DLD1 (cell line): ENCODE measurements around the gene MRPL4.

Source experiments
- in situ Hi-C: cut with HindIII; loops from 2 replicates; pipeline ENCODE4 v1.10.0; 2017; ENCODE audit warnings: low sequenced_read_pairs

Gene MRPL4

DNA sequence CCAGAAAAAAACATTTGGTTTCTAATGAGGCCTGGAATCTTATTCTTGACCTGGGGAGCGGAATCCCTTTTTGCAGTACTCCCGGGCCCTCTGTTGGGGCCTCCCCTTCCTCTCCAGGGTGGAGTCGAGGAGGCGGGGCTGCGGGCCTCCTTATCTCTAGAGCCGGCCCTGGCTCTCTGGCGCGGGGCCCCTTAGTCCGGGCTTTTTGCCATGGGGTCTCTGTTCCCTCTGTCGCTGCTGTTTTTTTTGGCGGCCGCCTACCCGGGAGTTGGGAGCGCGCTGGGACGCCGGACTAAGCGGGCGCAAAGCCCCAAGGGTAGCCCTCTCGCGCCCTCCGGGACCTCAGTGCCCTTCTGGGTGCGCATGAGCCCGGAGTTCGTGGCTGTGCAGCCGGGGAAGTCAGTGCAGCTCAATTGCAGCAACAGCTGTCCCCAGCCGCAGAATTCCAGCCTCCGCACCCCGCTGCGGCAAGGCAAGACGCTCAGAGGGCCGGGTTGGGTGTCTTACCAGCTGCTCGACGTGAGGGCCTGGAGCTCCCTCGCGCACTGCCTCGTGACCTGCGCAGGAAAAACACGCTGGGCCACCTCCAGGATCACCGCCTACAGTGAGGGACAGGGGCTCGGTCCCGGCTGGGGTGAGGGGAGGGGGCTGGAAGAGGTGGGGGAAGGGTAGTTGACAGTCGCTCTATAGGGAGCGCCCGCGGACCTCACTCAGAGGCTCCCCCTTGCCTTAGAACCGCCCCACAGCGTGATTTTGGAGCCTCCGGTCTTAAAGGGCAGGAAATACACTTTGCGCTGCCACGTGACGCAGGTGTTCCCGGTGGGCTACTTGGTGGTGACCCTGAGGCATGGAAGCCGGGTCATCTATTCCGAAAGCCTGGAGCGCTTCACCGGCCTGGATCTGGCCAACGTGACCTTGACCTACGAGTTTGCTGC is 35.1 kb downstream of the MRPL4 start, which contains the start of gene ICAM4:
Gene ICAM4, plus strand, starts transcription at position 153 of the 935 bp plus-strand sequence. Its CDS starts 58 bp downstream, at position 211.
- in situ Hi-C loops: no loop called here

DNA sequence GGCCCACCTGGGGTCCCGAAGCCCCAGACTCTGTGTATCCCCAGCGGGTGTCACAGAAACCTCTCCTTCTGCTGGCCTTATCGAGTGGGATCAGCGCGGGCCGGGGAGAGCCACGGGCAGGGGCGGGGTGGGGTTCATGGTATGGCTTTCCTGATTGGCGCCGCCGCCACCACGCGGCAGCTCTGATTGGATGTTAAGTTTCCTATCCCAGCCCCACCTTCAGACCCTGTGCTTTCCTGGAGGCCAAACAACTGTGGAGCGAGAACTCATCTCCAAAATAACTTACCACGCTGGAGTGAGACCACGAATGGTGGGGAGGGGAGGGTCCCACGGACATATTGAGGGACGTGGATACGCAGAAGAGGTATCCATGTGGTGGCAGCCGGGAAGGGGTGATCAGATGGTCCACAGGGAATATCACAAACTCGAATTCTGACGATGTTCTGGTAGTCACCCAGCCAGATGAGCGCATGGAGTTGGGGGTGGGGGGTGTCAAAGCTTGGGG is 36.7 kb downstream of the MRPL4 start:
- in situ Hi-C loops: no loop called here

DNA sequence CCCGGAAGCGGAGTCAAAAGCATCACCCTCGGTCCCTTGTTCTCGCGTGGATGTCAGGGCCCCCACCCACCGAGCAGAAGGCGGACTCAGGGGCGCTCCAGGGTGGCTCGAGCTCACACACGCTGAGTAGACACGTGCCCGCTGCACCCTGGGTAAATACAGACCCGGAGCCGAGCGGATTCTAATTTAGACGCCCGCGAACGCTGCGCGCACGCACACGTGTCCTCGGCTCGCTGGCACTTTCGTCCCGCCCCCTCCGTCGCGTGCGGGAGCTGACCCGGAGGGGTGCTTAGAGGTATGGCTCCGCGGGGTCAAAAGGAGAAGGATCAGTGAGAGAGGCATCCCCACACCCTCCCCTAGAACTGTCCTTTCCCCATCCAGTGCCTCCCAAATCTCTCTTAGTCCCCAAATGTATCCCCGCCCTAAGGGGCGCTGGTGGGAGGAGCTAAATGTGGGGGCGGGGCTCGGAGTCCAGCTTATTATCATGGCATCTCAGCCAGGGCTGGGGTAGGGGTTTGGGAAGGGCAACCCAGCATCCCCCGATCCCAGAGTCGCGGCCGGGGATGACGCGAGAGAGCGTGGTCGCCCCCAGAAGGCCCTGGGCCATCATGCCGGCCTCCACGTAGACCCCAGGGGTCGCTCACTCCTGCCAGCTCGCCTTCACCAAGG is 37.3 kb downstream of the MRPL4 start:
- in situ Hi-C loops: no loop called here

DNA sequence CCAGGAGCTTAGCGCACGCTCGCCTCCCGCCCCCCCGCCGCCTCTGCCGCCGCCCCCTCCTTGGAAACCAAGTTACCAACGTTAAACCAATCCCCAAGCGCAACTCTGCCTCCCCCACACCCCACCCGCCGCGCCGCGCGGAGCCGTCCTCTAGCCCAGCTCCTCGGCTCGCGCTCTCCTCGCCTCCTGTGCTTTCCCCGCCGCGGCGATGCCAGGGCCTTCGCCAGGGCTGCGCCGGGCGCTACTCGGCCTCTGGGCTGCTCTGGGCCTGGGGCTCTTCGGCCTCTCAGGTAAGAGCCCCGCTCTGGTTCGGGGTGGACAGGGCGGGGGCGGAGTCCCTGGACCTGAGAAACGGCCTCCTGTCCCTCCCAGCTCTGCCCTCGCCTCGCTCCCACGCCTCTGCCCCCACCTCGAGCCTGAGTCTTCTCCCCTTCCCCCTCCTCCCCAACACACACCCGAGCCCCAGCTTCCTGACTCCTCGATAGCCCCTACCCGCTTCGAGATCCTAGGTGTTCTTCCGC is 37.9 kb downstream of the MRPL4 start, which contains the start of gene ICAM5:
Gene ICAM5, plus strand, starts transcription at position 117 of the 521 bp plus-strand sequence. Its CDS starts 92 bp downstream, at position 209.
- in situ Hi-C loops: no loop called here

DNA sequence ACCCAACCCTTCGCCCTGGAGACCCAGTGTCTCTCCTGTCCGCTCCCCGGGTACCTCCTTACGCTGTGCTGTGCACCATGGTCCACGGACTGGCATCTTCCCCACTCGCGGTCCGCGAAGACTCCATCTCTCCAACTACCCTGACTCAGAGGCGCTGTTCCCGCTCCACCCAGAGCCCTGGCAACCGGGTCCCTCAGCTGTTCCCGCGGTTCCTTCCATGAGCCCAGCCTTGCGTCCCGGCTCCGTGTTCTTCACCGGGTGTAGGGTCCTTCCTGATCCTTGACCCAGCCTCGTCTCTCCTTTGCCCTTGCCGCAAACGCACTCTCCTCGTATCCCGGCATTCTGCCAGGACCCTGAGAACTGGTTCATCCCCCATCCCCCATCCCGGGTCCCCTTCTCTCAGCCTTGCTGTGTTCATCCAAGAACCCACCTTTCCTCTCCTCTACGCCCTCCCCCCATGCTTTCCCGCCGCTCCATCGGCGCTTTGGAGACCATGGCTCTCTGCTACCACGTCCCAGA is 38.4 kb downstream of the MRPL4 start:
- in situ Hi-C loops: no loop called here

DNA sequence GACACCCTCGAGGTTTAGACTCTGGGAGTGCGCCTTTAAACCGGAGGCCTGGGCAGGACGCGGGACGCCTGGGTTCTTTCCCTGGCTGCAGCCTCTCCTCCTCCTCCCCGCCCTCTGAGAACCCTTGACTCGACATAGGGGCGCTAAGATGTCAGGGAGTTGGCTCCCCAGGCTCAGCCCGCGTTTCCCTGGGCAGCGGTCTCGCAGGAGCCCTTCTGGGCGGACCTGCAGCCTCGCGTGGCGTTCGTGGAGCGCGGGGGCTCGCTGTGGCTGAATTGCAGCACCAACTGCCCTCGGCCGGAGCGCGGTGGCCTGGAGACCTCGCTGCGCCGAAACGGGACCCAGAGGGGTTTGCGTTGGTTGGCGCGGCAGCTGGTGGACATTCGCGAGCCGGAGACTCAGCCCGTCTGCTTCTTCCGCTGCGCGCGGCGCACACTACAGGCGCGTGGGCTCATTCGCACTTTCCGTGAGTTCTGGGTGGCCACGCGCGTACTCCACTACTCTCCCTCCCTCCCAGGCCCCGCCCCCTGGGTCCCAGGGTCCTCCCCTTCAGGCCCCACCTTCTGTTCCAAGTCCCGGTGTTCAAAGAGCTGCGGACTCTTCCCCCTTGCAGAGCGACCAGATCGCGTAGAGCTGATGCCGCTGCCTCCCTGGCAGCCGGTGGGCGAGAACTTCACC is 39.0 kb downstream of the MRPL4 start:
- in situ Hi-C loops: no loop called here

DNA sequence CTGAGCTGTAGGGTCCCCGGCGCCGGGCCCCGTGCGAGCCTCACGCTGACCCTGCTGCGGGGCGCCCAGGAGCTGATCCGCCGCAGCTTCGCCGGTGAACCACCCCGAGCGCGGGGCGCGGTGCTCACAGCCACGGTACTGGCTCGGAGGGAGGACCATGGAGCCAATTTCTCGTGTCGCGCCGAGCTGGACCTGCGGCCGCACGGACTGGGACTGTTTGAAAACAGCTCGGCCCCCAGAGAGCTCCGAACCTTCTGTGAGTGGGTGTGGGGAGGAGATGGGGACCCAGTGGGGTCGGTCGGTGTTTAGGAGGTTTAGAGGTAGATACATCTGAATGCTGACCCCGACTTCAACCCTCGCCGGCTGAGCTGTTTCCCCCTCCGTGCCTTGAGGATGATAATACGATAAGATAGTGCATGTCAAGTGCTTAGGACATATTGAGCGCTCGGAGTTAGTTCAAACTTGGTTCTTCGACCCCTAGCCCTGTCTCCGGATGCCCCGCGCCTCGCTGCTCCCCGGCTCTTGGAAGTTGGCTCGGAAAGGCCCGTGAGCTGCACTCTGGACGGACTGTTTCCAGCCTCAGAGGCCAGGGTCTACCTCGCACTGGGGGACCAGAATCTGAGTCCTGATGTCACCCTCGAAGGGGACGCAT is 39.7 kb downstream of the MRPL4 start:
- in situ Hi-C loops: no loop called here

DNA sequence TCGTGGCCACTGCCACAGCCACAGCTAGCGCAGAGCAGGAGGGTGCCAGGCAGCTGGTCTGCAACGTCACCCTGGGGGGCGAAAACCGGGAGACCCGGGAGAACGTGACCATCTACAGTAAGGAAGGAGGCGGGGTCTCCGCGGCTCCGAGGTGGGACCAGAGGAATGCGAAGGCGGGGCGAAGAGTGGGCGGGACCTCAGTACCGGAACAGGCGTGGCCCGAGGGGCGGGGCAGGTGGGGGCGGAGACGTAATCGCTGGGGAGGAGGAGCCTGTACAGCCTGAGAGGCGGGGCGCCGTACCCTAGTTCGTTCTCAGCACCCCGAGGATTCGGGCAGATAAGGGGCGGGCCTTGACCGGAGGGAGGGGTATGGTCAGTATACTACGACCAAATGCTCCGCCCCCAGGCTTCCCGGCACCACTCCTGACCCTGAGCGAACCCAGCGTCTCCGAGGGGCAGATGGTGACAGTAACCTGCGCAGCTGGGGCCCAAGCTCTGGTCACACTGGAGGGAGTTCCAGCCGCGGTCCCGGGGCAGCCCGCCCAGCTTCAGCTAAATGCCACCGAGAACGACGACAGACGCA is 40.3 kb downstream of the MRPL4 start:
- in situ Hi-C loops: no loop called here

DNA sequence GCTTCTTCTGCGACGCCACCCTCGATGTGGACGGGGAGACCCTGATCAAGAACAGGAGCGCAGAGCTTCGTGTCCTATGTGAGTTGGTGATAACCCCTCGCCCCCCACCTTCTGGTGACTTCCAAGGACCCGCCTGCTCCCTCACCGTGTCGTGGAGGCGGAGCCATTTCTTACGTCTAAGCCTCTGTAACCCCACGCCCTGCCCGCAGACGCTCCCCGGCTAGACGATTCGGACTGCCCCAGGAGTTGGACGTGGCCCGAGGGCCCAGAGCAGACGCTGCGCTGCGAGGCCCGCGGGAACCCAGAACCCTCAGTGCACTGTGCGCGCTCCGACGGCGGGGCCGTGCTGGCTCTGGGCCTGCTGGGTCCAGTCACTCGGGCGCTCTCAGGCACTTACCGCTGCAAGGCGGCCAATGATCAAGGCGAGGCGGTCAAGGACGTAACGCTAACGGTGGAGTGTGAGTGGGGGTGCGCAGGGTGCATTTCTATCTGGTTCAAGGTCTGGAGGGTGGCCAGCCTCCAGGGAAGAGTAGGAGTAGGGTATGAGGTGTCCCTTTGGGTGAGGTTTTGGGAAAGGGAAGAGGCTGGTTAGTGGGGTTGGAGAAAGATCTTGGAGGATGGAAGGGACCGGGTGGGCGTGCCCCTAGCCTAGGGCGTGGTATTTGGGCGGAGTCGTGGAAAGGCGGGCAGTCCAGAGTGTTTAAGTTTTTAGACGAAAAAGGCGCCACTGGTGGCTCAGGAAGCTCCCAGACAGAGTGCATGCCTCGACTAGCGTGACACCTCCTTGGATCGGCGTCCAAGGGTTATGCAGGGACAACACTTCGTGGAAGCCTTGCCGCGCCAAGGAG is 41.0 kb downstream of the MRPL4 start:
- in situ Hi-C loops: no loop called here

DNA sequence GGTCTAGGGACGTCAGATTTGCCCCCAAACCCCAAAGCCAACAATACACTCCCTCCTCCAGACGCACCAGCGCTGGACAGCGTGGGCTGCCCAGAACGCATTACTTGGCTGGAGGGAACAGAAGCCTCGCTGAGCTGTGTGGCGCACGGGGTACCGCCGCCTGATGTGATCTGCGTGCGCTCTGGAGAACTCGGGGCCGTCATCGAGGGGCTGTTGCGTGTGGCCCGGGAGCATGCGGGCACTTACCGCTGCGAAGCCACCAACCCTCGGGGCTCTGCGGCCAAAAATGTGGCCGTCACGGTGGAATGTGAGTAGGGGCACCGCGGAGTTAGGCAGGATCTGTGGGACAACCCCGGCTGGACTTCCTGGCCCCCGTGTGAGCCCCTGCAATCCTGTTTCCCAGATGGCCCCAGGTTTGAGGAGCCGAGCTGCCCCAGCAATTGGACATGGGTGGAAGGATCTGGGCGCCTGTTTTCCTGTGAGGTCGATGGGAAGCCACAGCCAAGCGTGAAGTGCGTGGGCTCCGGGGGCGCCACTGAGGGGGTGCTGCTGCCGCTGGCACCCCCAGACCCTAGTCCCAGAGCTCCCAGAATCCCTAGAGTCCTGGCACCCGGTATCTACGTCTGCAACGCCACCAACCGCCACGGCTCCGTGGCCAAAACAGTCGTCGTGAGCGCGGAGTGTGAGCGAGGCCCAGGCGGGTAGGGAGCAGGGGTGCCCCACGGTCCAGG is 41.8 kb downstream of the MRPL4 start:
- in situ Hi-C loops: no loop called here

DNA sequence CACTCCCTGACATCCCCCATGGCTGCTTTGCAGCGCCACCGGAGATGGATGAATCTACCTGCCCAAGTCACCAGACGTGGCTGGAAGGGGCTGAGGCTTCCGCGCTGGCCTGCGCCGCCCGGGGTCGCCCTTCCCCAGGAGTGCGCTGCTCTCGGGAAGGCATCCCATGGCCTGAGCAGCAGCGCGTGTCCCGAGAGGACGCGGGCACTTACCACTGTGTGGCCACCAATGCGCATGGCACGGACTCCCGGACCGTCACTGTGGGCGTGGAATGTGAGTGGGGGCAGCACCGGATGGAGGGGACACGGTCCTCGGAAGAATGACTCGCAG is 42.3 kb downstream of the MRPL4 start:
- in situ Hi-C loops: no loop called here

DNA sequence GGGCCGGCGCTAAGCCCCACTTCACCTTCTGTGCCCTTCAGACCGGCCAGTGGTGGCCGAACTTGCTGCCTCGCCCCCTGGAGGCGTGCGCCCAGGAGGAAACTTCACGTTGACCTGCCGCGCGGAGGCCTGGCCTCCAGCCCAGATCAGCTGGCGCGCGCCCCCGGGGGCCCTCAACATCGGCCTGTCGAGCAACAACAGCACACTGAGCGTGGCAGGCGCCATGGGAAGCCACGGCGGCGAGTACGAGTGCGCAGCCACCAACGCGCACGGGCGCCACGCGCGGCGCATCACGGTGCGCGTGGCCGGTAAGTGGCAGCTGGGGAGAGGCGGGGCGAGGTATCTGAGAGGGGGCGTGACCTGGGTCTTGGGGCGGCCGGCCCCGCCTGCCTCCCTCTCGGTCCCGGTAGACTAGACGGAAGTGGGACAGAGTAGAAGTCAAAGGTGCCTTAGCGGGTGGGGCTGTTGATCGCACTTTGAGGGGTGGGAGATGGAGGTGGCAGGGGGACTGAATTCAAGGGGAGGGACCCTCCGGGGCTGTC is 43.4 kb downstream of the MRPL4 start:
- in situ Hi-C loops: no loop called here

DNA sequence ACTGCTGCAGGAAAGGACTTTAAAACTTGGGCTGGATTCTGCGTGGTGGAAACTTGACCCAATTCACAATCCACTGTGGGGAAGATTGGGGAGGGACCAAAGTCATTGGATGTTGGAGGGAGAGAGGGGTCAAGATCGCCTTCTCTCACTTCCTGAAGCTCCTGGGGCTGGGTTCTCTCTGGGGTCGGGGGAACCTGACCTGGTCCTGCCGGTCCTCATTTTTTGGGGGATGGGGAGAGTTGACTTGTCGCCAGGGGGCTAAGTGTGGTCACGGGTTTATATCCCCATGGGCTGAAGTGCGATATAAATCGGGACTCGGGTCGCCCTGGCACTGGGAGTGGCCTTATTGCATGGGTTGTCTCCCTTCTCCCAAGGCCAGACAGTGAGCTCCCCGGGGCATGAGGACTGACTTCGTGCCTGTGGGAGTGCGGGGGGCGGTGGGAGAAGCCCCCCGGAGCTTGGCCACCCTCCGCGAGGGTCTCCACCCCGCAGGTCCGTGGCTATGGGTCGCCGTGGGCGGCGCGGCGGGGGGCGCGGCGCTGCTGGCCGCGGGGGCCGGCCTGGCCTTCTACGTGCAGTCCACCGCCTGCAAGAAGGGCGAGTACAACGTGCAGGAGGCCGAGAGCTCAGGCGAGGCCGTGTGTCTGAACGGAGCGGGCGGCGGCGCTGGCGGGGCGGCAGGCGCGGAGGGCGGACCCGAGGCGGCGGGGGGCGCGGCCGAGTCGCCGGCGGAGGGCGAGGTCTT is 44.0 kb downstream of the MRPL4 start:
- in situ Hi-C loops: no loop called here

DNA sequence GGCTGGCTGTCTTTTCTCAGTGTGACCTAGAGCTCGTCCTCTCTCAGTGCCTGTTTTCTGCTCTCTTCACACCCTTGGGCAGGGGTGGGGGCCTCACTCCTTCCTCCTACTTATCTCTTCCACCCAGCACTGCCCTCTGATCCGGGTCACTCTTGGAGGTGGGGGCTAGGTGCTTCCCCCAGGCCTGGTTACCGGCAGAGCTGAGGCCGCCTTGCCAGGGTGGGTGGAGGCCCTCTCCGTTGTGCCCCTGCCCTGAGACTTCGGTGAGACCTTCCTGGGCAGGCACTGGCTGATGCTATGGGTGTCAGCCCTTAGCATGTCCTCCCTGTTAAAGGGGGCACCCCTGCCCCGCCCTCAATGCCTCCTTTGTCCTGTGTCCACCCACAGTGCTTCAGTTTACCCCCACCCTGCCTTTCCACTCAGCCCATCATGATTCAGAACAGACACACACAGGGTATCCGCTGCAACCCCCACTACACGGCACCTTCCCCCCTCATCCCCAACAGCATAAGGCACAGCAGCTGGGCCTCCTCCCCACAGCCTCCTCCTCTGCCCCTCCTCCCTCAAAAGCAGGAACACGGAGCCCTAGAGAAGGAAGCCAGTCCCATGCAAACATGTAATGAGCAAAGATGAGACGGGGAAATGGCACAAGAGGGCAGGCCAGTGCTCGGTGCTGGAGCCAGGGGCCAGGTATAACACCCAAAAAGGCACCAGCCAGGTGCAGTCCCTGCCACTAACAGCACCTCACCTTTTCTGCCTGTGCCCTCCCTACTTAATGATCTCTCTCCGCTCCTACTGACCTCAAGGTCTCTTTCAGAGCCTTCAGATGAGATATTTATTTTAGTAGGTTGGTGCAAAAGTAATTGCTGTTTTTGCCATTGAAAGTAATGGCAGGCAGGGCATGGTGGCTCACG is 47.8 kb downstream of the MRPL4 start:
- in situ Hi-C loops: no loop called here

DNA sequence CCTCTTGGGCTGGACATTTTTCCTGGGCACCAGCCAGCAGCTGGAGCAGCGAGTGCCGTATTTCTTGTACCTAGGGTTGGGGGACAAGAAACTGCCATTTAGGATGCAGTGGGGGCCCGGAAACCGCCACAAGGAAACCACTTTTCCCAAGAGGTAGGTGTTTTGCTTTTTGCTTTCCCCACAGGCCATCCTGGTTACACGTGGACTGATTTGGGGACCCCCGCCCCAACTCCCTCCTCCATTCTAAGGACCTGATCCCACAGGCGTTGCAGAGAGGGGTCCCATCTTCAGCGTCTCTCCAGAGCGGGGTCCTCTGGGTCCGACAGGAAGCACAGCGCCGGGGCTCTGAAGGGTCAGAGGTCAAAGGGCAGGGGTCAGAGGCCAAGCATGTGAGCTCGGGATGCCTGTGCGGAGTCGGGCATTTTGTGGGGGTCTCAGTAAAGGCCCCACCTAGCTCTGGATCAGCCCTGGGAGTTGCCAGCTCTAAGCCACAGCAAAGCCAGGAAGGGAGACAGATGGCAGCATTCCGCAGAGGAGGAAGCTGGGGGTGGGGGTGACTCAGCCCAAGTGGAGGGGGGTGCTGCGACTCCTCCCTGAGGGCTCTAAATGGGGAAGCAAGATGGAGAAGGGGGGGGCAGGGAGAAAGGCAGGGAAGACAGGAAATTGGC is 53.3 kb downstream of the MRPL4 start:
- in situ Hi-C loops: no loop called here

DNA sequence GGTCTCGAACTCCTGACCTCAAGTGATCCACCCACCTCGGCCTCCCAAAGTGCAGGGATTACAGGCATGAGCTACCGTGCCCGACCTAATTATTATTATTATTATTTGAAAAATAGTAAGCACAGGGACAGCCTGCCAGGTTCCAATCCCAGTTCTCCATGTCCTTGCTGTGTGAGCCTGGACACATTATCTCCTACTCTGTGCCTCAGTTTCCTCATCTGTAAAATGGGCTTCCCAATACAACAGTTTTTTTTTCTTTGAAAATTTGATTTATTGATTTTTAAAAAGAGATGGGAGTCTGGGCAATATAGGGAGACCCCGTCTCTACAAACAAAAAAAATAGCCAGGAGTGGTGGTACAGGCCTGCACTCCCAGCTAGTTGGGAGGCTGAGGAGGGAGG is 54.3 kb downstream of the MRPL4 start:
- in situ Hi-C loops: no loop called here
